ENCODE results near the gene ADAT1. TPM values are rescaled to one million over a fixed set of nuclear protein-coding genes. Genes with fewer than 3 reads are reported as not detected.

ADAT1 gene
- total and polyA plus RNA-seq, 2 donors (not counting 1 experiment from before 2014, with no cell fraction given): 28.4 to 71.2 TPM

- Histone ChIP-seq H3K4me3 (ENCODE audit: control extremely low read depth in 1 of 5, extremely low read depth in 1 of 5, insufficient read depth in 1 of 5, low read depth in 2 of 5, low read length in 4 of 5) (peak overlapping the region; percentile 73 to 96 (median 85)), H3K9me3 (ENCODE audit: control extremely low read depth in 1 of 3, control insufficient read depth in 2 of 3, insufficient read depth in 1 of 3, low read length in 2 of 3) (no peaks in the 10 kb centered on the region), H3K27ac (ENCODE audit: low read length in 2 of 2) (peak overlapping the region; percentile 85 to 87), H3K9ac (ENCODE audit: low read length) (peak overlapping the region; percentile 93), H2AFZ (ENCODE audit: insufficient read depth, low read depth, low read length, poor library complexity, severe bottlenecking) (peak overlapping the region; percentile 88), H3K4me2 (replicated peaks; ENCODE audit: low read depth, low read length, poor library complexity, severe bottlenecking) (peak overlapping the region; percentile 85), H3K79me2 (ENCODE audit: control insufficient read depth, insufficient read depth, low read length) (peaks cover 88% of the 10 kb centered on the region), H3K4me1 (ENCODE audit: control insufficient read depth in 2 of 2, insufficient read depth in 2 of 2, low read length in 2 of 2) (peaks cover 50 to 52% of the 10 kb centered on the region in 2 donors), H3K36me3 (replicated peaks in 1 of 2; ENCODE audit: control extremely low read depth in 1 of 2, control insufficient read depth in 1 of 2, extremely low read depth in 1 of 2, insufficient read depth in 2 of 2, low read length in 1 of 2) (peaks cover 17 to 34% of the 10 kb centered on the region in 2 experiments), H3K27me3 (replicated peaks in 1 of 4; ENCODE audit: control extremely low read depth in 1 of 4, control insufficient read depth in 3 of 4, insufficient read depth in 4 of 4, low read length in 3 of 4) (no peaks in the 10 kb centered on the region), H4K20me1 (ENCODE audit: control insufficient read depth, insufficient read depth, low read length, poor library complexity, severe bottlenecking) (peaks cover 42% of the 10 kb centered on the region)
- Mint-ChIP-seq H3K4me3 (peak overlapping the region; percentile 97), H3K9me3 (ENCODE audit: insufficient read depth) (no peaks in the 10 kb centered on the region), H3K27me3 (no peaks in the 10 kb centered on the region), H3K4me1 (peaks cover 52% of the 10 kb centered on the region), H3K27ac (peak overlapping the region; percentile 99)
- WGBS (ENCODE audit: insufficient coverage): 1% methylated on average over 14 of the region's 18 CpGs
- peak; percentile 3 for ATAC-seq (ENCODE audit: low read depth)
- ChIA-PET POLR2A (interaction anchor here (0.8 to 2.8 kb wide), 8 partner anchors 14 to 267 kb away, joined by 3 to 15 read pairs (median 5); partner anchors contain the start of genes ADAT1, CFDP1, GABARAPL2 and TMEM231), CTCF (interaction anchor here (0.8 to 5.5 kb wide), 12 partner anchors 13 to 448 kb away, joined by 3 to 60 read pairs (median 6); partner anchors contain the start of genes ADAT1, CFDP1 and TMEM170A)
- DNase-seq: no peak
- TF ChIP-seq EZH2 (IDR thresholded peaks at IDR 0.05; ENCODE audit: borderline replicate concordance, insufficient read depth, low read depth, low read length, poor library complexity, severe bottlenecking): no peak
- TF ChIP-seq CTCF (IDR thresholded peaks at IDR 0.05): no peak
- intact Hi-C loops (cut with micrococcal nuclease): loop anchor here (1.0 to 5.0 kb wide), 9 partner anchors 24 to 980 kb away; partner anchors contain the start of genes ADAT1, CFDP1, GABARAPL2 and RFWD3
These were observed 24.0 kb upstream of the ADAT1 start for GRCh38 chr16:75647112-75647491.

Measured in B cell (primary cell).